GM18517 (cell line): ENCODE data around the gene EBNA1BP2.
"Not testable (repeated sequence)": the region's sequence is repeated elsewhere in the genome, so short reads cannot be mapped to it uniquely, and the experiment has no call there.

ENCODE experiments used
- ATAC-seq: cut with Tn5 transposase; IDR thresholded peaks from one replicate; pipeline ENCODE4 v1.9.1; 2021; ENCODE audit warnings: mild to moderate bottlenecking, moderate library complexity; ENCODE audit not compliant: unreplicated experiment

Gene EBNA1BP2

DNA sequence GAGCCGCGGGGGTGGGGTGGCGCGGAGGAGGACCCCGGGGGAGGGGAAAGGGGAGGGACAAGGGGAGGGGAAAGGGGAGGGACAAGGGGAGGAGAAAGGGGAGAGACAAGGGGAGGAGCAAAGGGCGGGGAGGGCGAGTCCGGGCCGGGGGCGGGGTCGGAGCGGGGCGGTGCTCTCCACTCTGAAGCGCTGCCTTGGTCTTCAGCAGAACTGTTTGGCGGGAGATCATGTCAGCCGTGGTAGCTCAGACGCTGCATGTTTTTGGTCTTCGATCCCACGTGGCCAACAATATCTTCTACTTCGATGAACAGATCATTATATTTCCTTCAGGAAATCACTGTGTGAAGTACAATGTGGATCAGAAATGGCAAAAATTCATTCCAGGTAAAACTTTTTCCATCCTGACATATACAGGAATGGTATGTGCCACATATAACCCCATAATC, 460 bp upstream of the EBNA1BP2 start:
- ATAC-seq: no peak

DNA sequence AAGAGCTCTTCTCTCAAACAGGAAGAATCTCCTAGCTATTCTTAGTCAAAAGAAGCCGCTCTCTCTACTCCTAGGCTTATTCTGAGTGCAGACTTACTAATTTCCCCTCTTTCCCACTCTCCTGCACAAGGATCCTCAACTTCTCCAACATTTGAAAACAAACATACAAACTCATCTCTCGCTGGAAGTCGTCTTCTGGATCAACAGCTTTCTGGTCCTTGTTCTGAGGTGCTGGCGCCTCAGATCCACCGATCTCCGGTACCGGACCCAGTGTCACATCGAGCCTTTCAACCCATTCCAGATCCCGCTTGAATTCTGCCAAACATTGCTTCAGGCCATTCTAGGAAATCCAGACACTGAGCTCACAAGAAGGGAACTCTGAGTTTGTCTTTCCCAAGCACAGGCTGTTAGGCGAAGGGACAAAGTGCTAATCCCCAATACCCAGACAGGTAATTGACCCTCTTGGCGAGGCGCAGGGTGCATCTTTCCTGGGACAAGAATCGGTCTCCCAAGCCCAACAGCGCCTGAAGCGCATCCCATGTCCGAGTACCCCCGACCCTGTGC, 696 bp downstream of the EBNA1BP2 start:
- no peak for ATAC-seq

GRCh38 chr1:43165765-43166164, 6.3 kb downstream of the EBNA1BP2 start:
- ATAC-seq: no peak

DNA sequence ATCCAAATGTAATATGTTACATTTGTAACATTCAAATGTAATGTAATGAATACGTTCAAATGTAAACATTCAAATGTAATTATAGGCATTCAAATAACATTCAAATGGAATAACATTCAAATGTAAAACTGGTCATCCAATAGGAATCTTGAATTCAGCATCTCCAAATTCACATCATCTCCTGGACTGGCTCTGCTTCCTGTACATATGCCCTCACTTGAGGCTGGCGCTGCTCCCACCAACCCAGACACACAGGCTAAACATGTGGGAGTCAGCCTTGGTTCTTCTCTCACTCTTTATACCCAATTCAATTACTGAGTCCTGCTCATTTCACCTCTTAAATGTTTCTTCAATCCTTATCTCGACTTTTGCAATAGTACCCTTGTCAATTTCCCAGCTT, 6.9 kb downstream of the EBNA1BP2 start:
- no peak for ATAC-seq

- ATAC-seq: no peak
Observed at GRCh38 chr1:43156026-43156425, 16.1 kb downstream of the EBNA1BP2 start.

DNA sequence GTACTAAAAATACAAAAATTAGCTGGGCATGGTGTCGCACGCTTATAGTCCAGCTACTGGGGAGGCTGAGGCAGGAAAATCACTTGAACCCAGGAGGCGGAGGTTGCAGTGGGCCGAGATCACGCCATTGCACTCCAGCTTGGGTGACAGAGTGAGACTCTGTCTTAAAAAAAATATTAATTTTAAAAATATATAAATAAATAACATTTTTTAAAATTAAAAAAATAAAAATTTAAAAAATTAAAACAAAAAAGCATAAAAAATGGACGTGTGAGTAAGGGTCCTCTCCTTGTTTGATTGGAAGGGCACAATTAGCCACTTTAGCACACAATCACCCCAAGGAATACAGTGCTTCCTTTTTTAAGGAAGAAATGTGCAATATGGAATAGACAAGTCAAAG, 18.6 kb downstream of the EBNA1BP2 start:
- ATAC-seq: no peak

GRCh38 chr1:43152866-43153265, 19.2 kb downstream of the EBNA1BP2 start:
- no peak for ATAC-seq

DNA sequence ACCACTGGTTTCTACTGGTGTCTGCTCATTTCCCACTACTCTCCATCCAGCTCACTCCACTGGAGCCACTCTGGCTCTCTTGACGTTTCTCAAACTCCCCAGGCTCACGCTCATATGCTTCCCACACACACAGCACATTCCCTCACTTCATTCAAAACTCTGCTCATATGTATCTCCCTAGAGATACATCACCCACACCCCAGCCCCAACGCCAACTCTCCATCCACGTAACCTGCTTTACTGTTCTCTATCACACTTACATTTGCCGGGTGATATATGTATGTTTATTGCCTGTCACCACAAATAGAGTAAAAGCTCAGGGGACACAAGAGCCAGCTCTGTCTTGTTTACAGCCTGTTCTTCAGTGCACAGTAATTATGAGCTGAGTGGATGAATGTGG, 22.2 kb downstream of the EBNA1BP2 start:
- ATAC-seq: no peak

DNA sequence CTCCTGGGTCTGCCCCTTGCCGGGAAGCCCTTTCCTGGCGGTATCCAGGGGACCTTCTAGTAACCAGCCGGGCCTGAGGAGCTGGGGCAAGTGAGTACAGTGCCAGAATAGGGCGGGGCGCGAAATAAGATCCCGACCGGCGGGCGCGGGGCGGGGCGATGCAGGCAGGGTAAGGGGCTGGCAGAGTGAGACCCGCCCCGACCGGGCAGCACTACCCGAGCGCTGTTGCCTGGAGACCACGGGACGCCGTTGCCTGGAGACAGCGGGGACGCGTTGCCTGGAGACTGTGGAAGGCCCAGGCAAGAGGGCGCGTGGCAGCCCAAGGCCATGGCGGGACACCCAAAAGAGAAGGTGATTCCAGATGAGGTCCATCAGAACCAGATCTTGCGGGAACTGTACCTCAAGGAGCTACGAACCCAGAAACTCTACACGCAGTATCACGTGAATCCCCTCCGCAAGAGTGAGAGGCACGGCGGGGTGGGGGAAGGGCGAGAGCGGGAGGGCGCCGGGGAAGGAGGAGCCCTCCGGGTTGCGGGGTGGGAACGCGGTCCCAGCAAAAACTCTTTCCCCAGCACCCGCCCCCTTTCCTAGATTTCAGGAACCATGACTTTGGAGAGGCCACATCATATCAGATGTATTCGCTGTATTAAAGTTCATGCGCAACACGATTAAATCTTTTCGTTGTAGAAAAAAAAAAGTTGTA, 24.3 kb downstream of the EBNA1BP2 start:
- ATAC-seq: no peak

- no peak for ATAC-seq
Observed at GRCh38 chr1:43144237-43144636, 27.9 kb downstream of the EBNA1BP2 start.

GRCh38 chr1:43143441-43143888, 28.6 kb downstream of the EBNA1BP2 start:
- no peak for ATAC-seq

- no peak for ATAC-seq
Observed at GRCh38 chr1:43140583-43140982, 31.5 kb downstream of the EBNA1BP2 start.

GRCh38 chr1:43140010-43140409, 32.1 kb downstream of the EBNA1BP2 start:
- no peak for ATAC-seq

DNA sequence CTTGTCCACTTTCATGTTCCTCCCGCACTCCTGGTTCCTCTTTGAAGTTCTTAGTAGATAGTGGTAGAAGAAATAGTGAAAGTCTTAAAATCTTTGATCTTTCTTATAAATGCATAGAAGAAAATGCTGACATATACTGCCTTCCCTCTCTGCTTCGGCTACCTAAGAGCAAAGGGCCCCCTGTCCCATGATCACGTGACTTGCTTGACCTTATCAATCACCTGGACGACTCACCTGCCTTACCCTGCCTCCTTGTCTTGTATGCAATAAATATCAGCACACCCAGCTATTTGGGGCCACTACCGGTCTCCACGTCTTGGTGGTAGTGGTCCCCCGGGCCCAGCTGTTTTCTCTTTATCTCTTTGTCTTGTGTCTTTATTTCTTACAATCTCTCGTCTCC, 32.8 kb downstream of the EBNA1BP2 start:
- ATAC-seq: not testable (repeated sequence)

- no peak for ATAC-seq
Observed at GRCh38 chr1:43137445-43138052, 34.5 kb downstream of the EBNA1BP2 start.

- ATAC-seq: no peak
Observed at GRCh38 chr1:43135857-43136781, 36.0 kb downstream of the EBNA1BP2 start.

GRCh38 chr1:43134640-43135039, 37.5 kb downstream of the EBNA1BP2 start:
- no peak for ATAC-seq

GRCh38 chr1:43134068-43134467, 38.0 kb downstream of the EBNA1BP2 start:
- no peak for ATAC-seq

- ATAC-seq: no peak
Observed at GRCh38 chr1:43129426-43129825, 42.7 kb downstream of the EBNA1BP2 start.

DNA sequence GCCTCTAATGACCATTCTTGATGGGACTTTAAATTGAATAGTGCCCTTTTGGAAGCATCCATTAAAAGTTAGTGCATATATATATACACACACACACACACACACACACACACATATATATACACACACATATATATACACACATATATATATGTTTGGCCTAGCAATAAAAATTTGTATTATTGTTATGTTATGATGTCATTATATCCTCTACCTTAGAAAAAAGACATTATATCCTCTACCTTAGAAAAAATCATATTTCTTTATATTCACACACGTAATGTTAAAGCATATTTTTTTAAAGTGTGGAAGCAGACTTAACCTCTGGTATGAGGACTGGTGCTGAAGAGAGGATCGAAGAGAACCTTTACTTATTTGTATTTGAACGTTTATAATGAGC, 43.3 kb downstream of the EBNA1BP2 start:
- no peak for ATAC-seq

DNA sequence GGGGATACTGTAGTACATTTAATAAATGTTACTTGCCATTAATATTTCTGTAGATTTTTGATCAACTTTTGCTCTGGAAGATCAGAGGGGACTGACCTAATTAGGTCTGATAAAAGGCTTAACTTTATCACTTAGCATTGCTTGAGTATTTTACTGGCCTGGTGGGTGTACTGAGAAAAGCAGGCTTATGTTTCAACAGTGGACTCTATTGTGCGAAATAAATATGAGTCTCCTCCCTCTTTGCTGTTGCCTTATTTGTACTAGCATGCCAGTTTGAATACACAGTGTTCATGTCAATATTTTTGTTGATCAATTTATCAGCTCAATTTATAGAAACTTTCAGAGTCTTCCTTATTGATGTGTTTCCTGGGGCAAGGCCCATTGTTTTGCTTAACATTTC, 49.1 kb downstream of the EBNA1BP2 start:
- no peak for ATAC-seq
